ENCODE results near the gene RTP5. TPM values are rescaled to one million over a fixed set of nuclear protein-coding genes. Genes with fewer than 3 reads are reported as not detected.

The RTP5 gene
- total and polyA plus RNA-seq, 2 of the 8 experiments (the other 6 are each of a cell fraction or from before 2014, with no cell fraction given) = not detected

DNA sequence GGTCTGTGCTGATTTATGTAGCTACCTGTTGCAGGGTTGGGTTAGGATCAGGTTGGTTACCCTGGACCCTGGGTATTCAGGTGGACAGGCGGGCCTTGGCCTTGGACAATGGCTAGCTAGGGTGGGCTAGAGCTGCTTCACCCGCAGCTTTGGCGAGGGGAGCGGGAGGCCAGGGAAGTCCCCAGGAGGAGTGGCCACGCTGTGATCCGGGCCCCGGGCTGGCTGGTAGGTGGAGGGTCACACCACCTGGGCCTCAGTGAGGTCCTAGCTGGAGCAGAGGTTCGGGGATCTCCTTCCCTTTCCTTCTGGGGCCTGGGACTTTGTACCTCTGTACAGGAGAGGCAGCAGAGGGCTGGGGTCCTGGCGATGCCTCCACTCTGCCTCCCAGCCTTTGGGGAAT, 9.8 kb downstream of the RTP5 start:
- Histone ChIP-seq H3K4me1 (replicated peaks in 1 of 4; ENCODE audit: control insufficient read depth in 3 of 4, insufficient read depth in 4 of 4, low read length in 3 of 4) (peaks cover 3 to 8% (median 7%) of the 10 kb centered on the region in 4 experiments; a peak in 6 of 7 replicates), H3K4me2 (ENCODE audit: insufficient read depth in 1 of 2, low read depth in 2 of 2, low read length in 2 of 2) (no peak overlapping the region), H3K9ac (replicated peaks in 1 of 4; ENCODE audit: extremely low read depth in 1 of 4, low read depth in 3 of 4, low read length in 3 of 4) (no peak overlapping the region), H3K27me3 (replicated peaks in 1 of 4; ENCODE audit: control insufficient read depth in 3 of 4, extremely low read depth in 1 of 4, insufficient read depth in 3 of 4, low read length in 3 of 4) (no peaks in the 10 kb centered on the region), H2BK15ac (ENCODE audit: low read length) (no peak overlapping the region), H2AK5ac (ENCODE audit: low read depth, low read length) (no peak overlapping the region), H4K8ac (ENCODE audit: extremely low read depth, insufficient read depth, low read length) (no peak overlapping the region), H3K23ac (ENCODE audit: insufficient read length) (no peak overlapping the region), H3K36me3 (ENCODE audit: control insufficient read depth in 2 of 4, insufficient read depth in 4 of 4, low read length in 3 of 4) (no peaks in the 10 kb centered on the region), H3K4ac (replicated peaks; ENCODE audit: insufficient read length, low read depth, low read length) (no peak overlapping the region), H4K5ac (ENCODE audit: insufficient read length, low read depth, low read length) (no peak overlapping the region), H2AFZ (ENCODE audit: low read length) (no peak overlapping the region), H3K23me2 (ENCODE audit: low read depth, low read length) (peaks cover 3% of the 10 kb centered on the region; the same call in 1 of the 2 replicates), H3K27ac (ENCODE audit: low read depth, low read length) (no peak overlapping the region), H4K91ac (replicated peaks; ENCODE audit: insufficient read length, low read length) (no peak overlapping the region), H2BK5ac (ENCODE audit: low read depth, low read length) (no peak overlapping the region), H2BK12ac (ENCODE audit: low read depth, low read length) (no peak overlapping the region), H3K79me1 (ENCODE audit: low read depth, low read length) (no peaks in the 10 kb centered on the region), H3K18ac (ENCODE audit: extremely low read depth, low read length) (no peak overlapping the region), H3K56ac (replicated peaks; ENCODE audit: insufficient read length, low read depth, low read length) (no peak overlapping the region), H3K14ac (ENCODE audit: insufficient read length) (no peak overlapping the region), H3K79me2 (ENCODE audit: control insufficient read depth in 1 of 2, insufficient read depth in 2 of 2, low read length in 2 of 2) (no peaks in the 10 kb centered on the region), H2BK120ac (replicated peaks; ENCODE audit: low read depth, low read length) (no peak overlapping the region), H2BK20ac (ENCODE audit: low read length) (no peak overlapping the region), H3K4me3 (ENCODE audit: extremely low read depth in 1 of 4, insufficient read depth in 2 of 4, low read depth in 3 of 4, low read length in 4 of 4) (no peak overlapping the region), H4K20me1 (replicated peaks in 1 of 2; ENCODE audit: control insufficient read depth in 1 of 2, insufficient read depth in 2 of 2, low read length in 2 of 2) (no peaks in the 10 kb centered on the region), H3K9me3 (ENCODE audit: insufficient read depth in 2 of 2, low read depth in 1 of 2, low read length in 1 of 2) (peaks cover 4 to 10% of the 10 kb centered on the region in 2 experiments; a peak in 3 of 4 replicates)
- CTCF ChIA-PET (ENCODE audit: partially characterized antibody) = interaction anchor here (0.7 to 2.5 kb wide), 28 partner anchors 12 to 1028 kb away, joined by 3 to 26 read pairs (median 4); partner anchors contain the start of genes D2HGDH, ING5 and NEU4
- 86% methylated on average over 9 of the region's 9 CpGs; no CpG with 5 or more reads in 1 of the 2 experiments for WGBS, 2 experiments (ENCODE audit: extremely low coverage in 1 of 2, insufficient coverage in 1 of 2, insufficient read length in 1 of 2, insufficient replicate concordance in 2 of 2, low coverage in 1 of 2, low lambda C conversion rate in 2 of 2, missing lambda C conversion rate in 1 of 2)
- DNase-seq (ENCODE audit: low read depth in 1 of 2, low spot score in 2 of 2) = no peak
- POLR2A ChIA-PET (ENCODE audit: partially characterized antibody) = interaction anchor here (0.6 to 1.5 kb wide), 3 partner anchors 76 to 192 kb away, joined by 3 to 5 read pairs (median 3); partner anchors contain the start of gene DTYMK
- FAIRE-seq = no peak
- TF ChIP-seq NANOG (IDR thresholded peaks at IDR 0.05; ENCODE audit: insufficient read depth, low read depth, low read length, poor library complexity, severe bottlenecking) (no peak), CREB1 (IDR thresholded peaks at IDR 0.05) (no peak), GTF2F1 (IDR thresholded peaks at IDR 0.05; ENCODE audit: borderline replicate concordance, low read depth, low read length) (no peak), POLR2AphosphoS5 (IDR thresholded peaks at IDR 0.05; ENCODE audit: low read depth, low read length) (no peak)
